Measurements from ENCODE around the gene ZNF609.
"Not testable (repeated sequence)": the region's sequence is repeated elsewhere in the genome, so short reads cannot be mapped to it uniquely, and the experiment has no call there.

The ZNF609 gene

DNA sequence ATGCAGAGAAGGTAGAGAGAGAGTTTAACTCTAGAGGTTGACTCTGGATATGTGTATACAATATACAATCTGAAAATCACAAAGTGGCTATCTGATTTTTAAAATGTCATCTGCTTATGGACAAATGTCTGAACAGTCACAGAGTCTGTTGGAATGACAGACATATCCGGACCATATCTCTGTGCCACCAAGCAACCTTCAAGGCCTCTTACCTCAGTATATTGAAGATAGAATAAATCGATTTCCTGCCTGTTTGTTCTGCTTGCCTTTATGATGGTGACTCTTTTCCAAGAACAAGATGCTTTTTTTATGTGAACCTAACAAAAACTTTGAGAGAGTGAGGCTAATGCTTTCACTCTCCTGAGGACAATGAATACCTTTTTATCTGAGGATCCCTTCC lies 163.9 kb downstream of the ZNF609 start:
- no peak for DNase-seq

DNA sequence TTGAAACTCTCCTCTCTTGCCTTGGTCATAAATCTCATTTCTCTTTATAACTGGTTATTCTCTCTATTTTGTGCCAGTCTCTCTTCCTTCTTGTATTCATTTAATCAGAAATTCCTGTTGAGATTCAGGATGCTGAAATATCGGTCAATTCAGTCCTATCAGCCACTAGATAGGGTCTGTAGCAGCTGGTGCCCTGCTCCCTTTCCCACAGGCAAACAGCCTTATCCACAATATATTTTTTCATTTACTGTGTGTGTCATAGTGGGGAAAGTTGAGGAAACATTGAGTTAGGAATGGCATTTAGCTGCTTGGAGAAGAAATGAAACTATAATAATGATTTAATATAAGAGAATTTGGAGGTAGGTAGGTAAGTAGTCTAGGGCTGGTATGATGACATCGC lies 168.7 kb downstream of the ZNF609 start:
- no peak for DNase-seq

DNA sequence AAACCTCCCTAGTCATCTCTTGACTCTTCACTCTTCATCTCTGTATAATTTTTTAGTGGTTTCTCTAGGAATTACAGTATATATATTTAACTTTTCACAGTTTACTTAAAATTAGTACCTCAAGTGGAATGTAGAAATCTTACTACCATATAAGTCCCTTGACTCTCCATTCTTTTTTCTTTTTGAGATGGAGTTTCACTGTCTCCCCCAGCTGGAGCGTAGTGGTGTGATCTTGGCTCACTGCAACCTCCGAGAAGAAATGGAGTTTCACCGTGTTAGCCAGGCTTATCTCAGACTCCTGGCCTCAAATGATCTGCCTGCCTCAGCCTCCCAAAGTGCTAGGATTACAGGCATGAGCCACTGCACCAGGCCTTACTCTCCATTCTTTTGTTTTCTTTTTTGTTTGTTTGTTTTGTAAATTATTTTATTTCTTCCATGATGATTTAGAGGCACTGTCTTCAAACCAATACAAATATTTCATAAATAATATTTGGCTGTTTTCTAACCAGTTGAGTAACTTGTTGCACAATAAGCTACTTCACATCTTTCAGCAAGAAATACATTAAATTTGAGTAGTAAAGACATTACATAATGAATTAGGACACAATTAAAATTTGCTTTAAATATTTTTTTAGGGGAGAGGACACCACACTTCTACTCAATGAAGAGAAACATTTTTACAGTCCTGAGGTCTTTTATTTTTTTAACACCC lies 170.2 kb downstream of the ZNF609 start:
- DNase-seq = peak; percentile 31

DNA sequence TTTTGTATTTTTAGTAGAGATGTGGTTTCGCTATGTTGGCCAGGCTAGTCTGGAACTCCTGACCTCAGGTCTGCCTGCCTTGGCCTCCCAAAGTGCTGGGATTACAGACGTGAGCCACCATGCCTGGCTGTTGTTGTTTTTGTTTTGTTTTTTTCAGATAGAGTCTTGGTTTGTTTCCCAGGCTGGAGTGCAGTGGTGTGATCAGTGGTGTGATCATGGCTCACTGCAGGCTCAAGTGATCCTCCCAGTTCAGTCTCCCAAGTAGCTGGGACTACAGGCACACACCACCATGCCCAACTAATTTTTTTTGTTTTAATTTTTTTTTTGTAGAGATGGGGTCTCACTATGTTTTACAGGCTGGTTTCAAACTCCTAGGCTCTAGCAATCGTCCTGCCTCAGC lies 172.3 kb downstream of the ZNF609 start:
- DNase-seq = not testable (repeated sequence)

DNA sequence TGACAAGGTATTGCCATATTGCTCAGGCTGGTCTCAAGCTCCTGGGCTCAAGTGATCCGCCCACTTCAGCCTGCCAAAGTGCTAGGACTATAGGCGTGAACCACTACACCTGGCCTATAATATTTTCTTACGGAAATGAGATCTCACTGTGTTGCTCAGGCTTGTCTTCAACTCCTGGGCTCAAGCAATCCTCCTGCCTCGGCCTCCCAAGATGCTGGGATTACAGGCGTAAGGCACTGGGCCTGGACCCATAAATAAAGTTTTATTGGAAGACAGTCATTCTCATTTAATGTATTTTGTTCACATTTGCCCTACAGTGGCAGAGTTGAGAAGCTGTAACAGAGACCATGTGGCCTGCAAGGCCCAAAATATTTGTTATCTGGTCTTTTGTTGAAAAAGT lies 173.0 kb downstream of the ZNF609 start:
- DNase-seq = no peak

DNA sequence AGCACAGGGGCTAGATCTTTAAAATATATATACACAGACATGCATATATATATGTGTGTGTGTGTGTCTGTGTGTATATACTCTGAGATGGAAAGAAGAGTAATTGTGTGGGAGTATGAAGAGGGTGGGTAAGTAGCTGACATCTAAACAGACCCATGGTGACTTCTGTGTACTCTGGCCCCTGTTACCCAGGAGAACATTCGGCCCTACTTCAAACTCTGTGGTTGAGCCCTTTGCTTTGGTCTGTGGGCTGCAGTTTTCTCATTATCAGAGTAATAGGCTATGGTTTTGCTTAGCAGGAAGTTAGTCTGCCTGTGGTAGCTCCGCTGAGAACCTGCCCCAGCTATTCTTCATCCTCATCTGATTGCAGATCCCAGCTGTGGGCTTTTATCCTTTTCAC lies 173.6 kb downstream of the ZNF609 start:
- no peak for DNase-seq

DNA sequence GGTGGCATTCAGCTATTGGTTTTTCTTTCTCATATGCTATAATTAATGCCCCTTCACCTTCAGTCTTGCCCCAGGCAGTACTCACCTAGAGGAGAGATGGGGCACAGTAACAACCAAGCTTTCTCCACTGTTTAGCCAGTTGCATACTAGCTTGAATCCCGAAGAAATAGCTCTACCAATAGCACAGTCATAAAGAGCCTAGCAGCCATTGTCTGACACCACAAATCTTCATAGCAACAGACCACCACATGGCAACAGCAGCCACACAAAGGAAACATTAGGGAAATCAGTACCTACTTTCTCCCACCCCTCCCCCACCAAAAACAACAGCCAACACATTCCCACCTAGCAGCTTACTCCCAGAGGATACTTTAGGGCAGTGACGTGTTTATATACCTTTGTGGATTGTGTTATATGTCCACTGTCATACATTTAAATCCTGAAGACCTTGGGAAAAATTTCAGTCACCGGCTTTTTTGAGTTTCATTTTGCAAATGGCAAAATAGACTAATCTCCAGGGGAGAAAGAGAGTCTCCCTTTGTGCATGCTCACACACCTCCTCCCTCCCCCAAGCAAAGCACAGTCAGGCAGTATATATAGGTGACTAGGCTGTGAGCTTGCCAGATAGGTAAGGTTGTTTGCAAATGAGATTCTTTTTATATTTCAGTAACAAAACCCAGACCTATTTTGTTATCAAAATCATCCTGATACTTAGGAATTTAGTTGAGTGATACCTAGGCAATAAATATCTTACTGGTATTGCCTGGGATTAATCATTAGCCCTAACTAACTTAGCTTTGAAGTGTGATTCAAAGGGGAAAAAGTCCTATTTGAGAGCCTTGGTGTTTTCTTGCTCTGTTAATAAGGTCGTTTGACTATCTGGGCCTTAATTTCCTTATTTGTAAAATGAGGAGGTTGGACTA lies 174.5 kb downstream of the ZNF609 start:
- peak; percentile 25 for DNase-seq

DNA sequence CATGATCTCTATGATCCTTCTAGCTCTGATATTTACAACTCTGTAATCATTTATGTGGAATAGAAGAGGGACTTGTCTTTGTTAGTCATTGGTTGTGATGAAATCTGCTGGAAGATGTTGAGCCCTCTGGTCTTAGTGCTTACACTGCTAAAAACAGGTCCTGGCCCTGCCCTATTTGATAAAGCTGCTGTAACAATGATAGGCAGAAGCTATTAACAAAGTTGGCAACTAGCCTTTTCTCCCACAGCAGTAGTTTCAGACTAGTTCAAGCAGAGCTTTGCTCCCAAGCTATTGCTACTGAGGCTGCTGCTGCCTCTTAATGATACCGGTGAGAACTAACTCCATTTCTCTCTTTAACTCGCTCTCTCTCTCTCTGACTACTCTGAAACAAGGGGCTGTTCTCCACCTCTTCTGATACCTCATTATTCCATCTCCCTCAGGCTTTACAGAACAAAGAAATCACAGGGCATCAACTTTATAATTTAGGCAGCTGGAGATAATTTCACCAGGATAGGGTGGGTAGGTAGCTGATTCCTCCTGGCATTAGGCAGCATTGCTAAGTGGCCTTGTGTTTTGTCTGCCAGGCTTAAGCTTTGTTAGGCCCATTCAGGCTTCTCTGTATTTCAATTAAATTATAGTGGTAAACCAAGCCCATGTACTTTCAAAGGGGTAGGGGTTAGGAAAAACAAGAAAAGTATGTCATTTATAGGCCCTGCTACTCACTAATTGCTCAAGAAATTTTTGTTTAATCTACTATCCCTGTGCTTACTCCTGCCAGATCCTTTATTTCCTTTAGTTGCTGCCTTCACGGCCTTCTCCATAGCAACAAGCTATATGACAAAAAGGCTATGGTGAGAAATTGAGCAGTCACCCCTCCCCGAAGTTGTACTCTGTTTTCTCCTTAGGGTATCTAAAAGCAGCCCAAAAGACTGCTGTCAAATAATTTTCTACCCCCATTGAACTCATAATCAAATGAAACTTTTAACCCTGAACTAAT lies 175.4 kb downstream of the ZNF609 start:
- peak; percentile 55 for DNase-seq

DNA sequence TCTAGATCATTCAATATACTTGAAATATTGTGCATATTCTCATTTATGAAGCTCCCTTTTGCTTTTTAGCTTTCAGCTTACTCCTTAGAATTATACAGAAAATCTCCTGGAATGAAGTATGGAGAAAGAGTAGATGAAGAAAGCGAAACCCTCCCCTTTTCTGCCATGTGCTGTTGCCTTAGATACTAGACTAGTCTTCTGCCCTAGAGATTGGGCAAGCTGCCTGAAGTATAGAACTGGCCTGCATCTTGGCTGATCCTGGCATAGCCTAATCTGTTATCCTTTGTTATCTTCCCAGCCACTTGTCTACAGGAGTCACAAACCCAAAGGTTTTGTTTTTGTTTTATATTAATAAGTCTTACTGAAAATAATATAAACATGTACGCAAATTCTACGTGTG lies 176.2 kb downstream of the ZNF609 start:
- no peak for DNase-seq

DNA sequence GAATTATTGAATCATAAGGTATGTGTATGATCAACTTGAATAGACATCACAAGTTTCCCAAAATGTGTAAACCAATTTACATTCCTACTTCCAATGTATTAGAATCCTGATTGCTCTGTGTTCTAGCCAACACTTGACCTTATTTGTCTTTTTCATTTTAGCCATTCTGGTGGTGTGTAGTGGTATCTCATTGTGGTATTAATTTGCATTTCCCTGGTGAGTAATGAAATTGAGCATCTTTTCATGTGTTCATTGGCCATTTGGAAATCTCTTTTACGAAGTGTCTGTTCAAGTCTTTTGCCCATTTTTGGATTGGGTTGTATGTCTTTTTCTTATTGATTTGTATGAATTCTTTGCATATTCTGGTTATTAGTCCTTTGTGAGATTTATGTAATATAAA lies 177.0 kb downstream of the ZNF609 start:
- no peak for DNase-seq

DNA sequence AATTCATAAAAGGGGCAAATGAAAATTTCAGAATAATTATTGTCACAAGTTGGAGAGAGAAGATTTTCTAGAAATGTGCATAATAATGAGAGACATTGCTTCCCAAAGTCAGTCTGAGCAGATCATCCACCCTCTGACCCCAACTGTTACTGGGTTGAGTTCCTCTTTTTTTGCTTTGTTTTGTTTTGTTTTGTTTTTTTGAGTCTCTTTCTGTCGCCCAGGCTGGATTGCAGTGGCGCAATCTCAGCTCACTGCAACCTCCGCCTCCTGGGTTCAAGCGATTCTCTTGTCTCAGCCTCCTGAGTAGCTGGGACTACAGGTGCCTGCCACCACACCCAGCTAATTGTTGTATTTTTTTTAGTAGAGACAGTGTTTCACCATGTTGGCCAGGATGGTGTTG lies 179.4 kb downstream of the ZNF609 start:
- DNase-seq = not testable (repeated sequence)

DNA sequence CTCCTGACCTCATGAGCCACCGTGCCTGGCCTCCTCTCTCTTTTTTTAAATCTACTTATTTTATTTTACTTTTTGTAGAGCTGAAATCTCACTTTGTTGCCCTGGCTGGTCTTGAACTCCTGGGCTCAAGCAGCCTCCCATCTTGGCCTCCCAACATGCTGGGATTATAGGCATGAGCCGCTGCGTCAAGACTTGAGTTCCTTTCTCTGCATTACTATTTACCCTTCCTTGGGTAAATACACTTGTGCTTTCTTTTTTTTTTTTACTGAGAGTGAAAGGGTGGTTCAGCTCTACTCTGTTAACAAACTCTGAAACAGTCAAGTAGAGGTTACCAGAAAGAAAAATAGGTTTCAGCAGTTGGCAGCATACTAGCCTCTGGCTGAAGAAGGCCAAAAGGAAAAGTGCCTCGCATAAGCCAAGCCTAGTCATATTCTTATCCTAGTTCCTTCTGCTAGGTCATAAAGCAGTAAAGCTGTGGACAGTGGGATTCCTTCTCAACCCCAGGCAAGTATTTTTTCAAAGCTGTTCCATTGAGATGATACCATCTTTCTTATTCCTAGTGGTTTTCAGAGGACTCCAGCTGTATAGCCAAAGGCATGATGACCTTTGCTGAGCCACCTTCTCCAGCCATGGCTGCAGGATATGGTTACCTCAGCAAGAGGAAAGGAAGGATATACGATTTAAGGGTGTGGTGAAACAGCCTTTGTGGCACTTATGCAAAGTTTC lies 179.9 kb downstream of the ZNF609 start:
- no peak for DNase-seq

DNA sequence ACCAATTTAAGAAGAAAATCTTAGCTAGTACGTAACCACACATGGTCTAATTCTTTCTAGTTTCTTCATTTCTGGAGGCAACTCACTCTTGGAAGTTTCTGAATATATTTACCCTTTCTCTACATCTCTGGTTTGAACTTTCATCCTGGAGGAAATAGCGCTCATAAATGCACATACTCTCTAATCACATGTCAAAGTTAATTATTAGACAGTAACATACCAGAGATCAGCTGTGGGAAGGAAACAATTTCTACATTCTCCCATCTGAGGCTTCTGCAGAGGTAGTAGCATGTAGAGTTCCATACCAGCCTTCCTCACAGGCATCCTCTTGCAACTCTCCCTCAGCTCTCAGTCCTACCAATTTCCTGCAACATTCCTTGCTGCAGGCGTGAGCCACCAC lies 182.5 kb downstream of the ZNF609 start:
- DNase-seq = no peak

DNA sequence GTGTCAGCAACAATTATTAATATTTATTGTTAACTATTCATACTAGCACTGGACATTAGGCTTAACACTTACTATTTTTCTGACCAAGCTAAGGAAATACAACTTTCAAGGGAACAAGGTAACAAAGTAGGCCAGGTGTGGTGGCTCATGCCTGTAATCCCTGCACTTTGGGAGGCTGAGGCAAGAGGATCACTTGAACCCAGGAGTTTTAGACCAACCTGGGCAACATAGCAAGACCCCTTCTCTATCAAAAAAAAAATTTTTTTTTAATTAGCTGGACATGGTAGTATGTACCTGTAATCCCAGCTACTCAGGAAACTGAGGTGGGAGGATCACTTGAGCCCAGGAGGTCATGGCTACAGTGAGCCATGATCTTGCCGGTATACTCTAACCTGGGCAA lies 183.3 kb downstream of the ZNF609 start:
- no peak for DNase-seq

DNA sequence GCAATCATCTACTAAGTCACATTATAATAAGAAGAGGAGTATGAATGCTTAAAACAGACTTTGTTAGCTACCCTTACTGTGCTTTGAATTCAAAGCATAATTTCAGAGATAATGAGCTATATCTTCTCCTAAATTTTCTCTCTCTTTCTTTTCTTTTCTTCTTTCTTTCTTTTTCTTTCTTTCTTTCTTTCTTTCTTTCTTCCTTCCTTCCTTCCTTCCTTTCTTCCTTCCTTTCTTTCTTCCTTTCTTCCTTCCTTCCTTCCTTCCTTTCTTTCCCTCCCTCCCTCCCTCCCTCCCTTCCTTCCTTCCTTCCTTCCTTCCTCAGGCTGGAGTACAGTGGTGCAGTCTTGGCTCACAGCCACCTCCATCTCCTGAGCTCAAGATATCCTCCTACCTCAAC lies 184.4 kb downstream of the ZNF609 start:
- DNase-seq = not testable (repeated sequence)

DNA sequence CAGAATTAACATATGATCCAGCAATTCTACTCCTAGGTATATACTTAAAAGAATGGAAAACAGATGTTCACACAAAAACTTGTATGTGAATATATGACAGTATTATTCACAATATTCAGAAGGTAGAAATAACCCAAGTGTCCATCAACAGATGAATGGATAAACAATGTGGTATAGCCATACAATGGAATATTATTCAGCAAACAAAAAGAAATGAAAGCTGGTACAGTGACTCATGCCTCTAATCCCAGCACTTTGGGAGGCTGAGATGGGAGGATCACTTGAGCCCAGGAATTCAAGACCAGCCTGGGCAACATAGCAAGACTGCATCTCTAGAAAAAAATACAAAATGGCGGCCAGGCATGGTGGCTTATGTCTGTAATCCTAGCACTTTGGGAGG lies 185.6 kb downstream of the ZNF609 start:
- no peak for DNase-seq

DNA sequence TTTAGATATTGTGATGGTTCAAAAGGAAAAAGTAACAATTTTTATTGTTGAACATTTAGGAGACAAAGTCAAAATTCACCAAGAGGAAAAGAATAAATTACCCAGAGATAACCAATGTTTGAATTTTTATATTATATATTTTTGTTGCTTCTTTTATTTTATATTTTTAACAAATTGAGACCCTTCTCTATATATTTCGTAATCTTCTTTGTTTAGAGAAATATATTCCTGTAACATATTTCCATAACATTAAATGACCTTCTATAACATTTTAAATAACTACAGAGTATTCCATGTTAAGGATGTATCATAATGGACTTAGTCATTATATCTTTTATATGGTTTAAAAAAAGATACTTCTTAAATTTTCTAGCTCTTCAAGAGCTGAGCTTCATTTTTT lies 187.0 kb downstream of the ZNF609 start:
- no peak for DNase-seq

DNA sequence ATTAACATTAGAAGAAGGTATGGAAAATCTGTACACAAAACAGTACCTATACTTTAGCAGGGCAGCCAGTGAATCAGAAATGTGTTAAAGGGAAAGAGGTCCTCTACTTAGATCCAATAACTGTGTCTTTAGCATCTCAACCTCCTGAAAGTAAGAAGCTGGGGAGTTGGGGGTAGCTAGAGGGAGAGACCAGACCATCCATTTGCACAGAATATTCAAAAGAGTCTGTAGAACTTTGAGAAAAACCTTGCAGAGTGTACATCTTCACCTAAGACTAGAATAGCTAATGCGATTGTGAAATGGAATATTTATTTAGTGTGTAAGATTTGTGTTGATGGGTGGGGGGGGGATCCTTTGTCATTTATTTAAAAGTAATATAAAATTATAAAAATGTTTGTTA lies 190.2 kb downstream of the ZNF609 start:
- no peak for DNase-seq

DNA sequence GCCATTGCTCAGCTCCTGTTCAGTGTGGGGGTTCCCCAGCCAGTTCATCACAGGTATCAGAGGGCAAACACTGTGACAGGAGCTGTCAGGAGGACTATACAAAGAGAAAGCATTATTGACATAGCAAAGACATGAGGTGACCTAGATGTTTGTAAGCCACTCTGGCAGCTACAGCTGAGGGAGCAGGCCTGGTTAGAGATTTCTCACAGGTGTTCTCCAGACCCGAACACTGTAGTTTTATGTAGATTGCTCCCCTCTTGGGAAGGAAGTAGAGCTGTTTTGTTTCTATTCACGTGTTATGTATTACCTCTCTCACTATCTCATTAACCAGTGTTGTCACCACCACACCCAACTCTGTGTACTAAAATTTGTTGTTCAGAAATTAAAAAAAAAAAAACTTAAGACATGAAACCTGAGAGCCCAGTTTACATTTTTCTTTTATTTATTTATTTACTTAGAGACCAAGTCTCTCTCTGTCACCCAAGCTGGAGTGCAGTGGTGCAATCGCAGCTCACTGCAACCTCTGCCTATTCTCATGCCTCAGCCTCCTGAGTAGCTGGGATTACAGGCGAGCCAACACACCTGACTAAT lies 191.3 kb downstream of the ZNF609 start:
- no peak for DNase-seq

DNA sequence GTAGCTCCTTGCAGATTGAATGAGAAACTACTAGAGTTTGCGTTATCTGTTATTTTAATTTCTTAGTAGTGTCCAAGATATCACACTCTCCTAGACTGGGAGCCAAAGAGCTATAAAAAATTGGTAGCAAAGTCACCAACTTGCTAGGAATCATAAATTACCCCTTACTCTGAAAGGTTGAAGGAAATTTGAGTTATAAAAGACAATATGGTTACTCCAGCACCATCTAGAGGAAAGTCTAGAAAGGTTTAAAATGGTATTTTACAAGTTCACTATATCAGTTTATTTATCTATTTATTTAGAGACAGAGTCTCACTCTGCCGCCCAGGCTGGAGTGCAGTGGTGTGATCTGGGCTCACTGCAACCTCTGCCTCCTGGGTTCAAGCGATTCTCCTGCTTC lies 193.4 kb downstream of the ZNF609 start:
- peak; percentile 13 for DNase-seq

DNA sequence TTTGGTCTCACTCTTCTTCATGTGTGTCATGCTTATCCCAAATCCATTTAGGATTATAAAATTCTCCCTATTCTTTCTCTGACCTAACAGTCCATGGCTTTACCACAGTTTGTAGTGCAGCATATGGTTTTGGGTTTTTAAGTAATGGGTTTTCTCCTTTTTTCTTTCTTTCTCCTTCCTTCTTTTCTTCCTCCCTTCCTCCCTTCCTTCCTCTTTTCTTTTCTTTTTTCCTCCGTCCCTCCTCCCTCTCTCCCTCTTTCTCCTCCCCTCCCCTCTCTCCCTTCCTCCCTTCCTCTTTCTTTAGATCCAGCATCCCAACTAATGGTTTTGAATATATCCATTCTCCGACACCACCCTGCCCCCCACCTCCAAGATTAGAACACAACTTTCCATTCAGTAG lies 196.1 kb downstream of the ZNF609 start:
- DNase-seq = no peak

DNA sequence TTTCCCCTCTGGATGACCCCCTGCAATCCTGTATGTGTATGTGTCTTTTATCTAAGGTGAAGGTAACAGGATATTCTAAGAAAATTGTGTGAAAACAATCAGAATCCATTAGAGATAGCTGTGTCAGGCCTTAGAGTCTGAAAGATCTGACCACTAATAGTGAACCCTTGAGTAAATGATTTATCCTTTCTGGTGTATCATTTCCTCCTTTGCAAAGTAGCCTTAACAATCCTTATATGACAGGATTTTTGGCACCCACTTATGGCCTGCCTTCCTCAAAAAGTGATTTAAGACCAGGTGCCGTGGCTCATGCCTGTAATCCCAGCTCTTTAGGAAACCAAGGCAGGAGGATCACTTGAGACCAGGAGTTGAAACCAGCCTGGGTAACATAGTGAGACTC lies 204.8 kb downstream of the ZNF609 start:
- DNase-seq = no peak

Data from fibroblast of skin of abdomen (primary cell).